ENCODE data around the gene PCDH9.

DNA sequence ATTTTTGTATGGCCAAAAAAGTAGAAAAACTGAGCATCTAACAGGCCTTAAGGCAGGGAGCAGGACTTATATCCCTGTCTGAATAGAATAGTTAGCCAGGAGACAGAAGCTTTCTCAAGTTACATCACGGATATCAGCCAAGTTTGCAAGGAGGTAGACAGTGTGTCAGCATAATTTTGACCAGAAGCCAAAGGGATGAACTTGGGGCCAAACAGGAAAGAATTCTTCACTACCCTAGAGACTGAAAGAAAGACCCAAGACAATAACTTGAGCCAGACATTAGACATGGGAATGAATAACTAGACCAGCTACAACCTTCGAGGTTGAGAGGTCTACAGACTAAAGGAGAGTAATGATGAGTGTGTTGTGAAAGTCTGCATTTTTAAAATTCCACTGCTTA, 48.1 kb upstream of the PCDH9 start:
- TF ChIP-seq, protein P1, sequence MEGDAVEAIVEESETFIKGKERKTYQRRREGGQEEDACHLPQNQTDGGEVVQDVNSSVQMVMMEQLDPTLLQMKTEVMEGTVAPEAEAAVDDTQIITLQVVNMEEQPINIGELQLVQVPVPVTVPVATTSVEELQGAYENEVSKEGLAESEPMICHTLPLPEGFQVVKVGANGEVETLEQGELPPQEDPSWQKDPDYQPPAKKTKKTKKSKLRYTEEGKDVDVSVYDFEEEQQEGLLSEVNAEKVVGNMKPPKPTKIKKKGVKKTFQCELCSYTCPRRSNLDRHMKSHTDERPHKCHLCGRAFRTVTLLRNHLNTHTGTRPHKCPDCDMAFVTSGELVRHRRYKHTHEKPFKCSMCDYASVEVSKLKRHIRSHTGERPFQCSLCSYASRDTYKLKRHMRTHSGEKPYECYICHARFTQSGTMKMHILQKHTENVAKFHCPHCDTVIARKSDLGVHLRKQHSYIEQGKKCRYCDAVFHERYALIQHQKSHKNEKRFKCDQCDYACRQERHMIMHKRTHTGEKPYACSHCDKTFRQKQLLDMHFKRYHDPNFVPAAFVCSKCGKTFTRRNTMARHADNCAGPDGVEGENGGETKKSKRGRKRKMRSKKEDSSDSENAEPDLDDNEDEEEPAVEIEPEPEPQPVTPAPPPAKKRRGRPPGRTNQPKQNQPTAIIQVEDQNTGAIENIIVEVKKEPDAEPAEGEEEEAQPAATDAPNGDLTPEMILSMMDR (IDR thresholded peaks at IDR 0.05), result no peak
- no peak for TF ChIP-seq POLR2A (IDR thresholded peaks at IDR 0.05)

All from upper lobe of left lung (tissue), 4 donors.